Kidney glomerular epithelial cell (primary cell): ENCODE measurements around the gene DHRS9.
"Not testable (repeated sequence)": the region's sequence is repeated elsewhere in the genome, so short reads cannot be mapped to it uniquely, and the experiment has no call there.

ENCODE experiments used
- DNase-seq: peaks from one replicate; lab custom pipeline; 2025; lab: John Stamatoyannopoulos, UW

Gene DHRS9

DNA sequence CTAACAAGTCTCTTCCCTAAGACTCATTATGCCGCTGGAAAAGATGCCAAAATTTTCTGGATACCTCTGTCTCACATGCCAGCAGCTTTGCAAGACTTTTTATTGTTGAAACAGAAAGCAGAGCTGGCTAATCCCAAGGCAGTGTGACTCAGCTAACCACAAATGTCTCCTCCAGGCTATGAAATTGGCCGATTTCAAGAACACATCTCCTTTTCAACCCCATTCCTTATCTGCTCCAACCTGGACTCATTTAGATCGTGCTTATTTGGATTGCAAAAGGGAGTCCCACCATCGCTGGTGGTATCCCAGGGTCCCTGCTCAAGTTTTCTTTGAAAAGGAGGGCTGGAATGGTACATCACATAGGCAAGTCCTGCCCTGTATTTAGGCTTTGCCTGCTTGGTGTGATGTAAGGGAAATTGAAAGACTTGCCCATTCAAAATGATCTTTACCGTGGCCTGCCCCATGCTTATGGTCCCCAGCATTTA is 26.3 kb downstream of the DHRS9 start:
- DNase-seq: peak; percentile 75

DNA sequence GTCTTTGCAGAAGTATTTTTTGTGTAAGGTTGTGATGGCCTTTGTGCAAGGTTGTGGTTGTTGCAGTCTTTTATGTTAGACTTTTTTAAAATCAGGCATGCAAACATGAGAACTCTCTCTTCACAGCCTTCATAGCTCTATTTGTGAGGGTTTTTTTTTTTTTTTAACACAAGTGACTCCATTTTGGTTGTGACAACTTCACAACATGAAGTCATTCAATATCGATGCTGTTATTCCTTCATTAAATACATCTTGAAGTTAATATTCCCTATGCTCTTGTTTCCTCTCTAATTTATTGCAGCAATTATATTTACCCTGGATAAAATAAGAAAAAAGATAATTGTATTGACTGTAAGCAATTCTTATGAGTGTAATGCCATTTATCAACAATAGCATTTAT is 35.5 kb downstream of the DHRS9 start:
- DNase-seq: no peak

DNA sequence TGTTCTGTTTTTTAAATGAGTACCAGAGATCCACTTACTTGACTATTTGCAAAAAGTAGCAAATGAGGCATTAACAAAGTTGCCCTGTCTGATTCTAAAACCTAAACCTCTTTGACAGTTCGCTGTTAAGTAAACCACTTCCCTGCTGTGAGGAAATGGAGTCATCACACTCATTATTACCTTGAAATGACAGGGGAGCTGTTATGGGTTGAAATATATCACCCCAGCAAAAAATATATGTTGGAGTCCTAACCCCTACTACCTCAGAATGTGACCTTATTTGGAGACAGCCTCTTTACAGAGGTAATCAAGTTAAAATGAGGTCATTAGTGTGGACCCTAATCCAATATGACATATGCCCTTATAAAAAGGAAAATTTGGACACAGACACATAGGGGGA is 36.1 kb downstream of the DHRS9 start:
- DNase-seq: no peak

DNA sequence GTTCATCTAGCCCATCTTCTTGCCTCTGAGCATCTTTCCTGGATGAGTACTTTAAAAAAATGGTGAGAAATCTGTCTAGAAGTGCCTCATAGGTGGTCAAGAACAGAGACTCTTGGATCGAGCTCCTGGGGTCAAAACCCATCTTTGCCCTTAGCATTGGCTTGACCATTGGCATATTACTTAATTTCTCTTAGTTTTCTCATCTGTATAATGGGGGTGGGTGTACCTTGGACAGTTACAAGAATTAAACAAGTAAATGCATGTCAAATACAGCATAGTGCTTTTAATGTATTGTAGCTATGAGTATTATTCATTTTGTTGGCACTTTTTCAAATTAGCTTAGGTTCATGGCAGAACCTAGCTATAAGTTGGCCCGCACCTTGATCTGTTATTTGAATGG is 36.8 kb downstream of the DHRS9 start:
- no peak for DNase-seq

DNA sequence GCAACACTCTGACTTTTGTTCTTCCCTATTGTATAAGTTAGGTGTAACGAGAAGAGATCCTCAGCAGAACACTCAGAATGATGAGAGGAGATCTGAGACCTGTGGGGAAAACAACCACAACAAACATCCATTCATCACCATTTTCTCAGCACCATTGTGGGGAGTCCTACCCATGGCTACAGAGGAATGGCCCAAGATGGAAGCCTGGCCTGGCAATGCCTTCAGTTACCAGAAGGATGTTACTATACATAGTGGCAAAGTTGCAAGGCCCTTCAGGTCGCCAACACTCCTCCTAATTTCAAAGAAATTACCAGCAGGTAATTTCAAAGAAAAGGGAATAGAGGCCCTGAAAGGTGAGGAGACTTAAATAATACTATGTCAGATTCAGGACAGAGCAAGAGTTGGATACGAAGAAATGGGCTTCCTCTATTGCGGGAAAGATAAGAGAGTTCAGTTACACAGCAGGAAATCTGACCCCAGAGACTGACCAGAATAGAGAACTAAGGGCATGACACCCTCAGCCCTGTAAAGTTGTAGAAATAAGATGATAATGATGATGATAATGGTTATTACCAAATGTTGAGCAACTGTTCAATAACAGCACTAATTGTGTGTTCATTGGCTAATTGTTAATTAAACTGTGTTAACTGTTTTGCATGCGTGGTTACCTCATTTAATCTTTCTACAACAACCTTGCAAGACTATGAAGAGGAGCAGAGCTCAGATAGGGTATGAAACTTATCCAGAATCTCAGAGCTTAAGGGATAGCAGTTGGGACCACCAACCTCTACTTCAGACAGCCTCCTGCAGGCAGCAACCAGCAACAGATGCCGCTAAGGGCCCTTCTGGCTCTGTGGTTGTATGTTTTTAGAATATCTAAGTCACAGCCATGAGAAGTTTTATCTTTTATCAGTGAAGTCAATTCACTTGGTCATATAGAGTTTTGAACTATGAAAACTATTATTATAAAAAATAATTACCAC is 37.5 kb downstream of the DHRS9 start:
- DNase-seq: no peak

DNA sequence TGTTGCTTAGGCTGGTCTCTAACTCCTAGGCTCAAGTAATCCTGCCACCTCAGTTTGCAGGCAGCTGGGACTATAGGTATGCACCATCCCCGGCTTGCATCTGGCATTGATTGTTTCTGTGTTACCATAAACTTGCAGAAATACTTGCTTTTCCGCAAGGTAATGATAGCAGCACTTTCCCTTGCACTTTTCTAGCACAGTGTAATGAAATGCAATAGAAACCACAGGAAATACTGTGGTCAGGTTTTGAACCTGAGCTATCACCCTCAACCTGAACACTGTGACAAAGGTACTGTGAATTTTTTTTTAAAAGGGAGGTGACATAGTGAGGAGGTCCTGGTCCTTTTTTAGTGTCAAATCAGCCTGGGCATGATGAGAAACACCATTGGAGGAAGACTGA is 38.3 kb downstream of the DHRS9 start:
- no peak for DNase-seq

DNA sequence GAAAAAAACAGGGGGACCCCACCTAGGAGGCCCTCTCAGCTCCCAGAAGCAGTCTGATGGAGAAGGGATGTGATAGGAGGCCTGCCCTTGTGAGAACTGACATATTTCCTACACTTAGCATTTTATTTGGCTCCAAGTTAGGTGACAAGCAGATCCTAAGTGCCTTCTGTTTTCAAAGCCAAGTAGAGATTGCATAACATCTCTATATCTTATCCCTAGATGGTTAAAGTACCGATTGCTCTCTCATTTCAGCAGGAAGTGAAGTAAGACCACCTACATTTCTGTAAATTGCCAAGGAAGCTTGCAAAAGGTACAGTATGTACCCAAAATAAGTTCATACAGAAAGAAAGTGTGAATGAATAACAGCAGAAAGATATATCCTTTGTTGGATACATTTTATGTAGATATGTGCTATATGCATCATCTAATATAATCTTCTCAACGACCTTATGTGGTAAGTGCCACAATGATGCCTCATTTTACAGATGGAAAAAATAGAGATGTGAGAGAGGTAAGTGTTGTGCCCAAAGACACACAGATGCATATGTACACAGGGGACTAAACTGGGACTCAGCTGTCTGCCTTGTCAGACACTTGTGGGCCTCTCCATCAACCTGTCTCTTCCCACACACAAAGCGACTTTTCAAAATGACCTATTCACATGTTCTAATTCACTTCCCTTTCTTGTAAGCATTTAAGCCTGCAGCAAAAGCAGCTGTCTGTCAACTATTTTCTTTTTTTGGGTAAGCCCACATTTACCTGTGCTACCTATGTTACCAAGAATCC is 38.9 kb downstream of the DHRS9 start:
- DNase-seq: no peak

DNA sequence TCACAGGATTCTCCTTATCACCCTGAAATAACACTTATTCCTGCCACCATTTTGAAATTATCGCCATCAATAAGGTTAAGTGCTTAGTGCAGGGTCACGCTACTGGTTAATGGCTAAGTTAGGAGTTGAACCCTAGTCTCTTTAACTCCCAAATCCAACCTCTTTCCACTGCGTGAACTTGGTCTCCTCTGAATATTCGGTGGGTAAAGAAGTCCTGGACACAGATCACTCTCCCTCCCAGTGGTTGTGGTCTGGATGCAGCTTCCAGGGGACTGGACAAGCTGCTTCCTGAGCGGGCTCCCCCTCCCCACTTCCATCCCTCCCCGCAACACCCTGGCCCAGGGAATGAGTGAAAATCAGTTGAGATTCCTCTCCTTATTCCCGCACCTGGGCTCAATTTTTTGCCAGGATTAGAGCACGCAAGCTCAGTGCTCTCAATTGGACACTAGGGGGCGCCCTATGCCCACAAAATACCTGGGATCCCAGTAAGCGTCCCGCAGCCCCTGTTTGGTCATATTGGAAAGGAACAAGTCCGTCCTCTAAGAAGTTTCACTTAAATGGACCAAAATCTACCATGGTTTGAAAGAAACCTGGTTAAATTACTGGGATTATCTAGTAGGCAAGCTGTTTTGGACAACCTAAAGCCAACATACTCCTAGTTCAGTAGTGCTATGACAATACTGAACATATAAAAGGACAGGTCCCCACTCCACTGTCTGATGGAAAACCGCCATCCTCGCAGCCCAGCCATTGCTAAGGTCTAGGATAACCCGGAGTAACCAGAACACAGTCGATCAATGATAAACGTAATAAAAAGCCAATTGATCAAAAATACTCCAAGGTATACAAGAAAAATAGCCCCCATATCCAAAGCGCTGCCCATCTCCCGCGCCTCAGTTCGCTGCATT is 40.4 kb downstream of the DHRS9 start:
- peak; percentile 33 for DNase-seq

DNA sequence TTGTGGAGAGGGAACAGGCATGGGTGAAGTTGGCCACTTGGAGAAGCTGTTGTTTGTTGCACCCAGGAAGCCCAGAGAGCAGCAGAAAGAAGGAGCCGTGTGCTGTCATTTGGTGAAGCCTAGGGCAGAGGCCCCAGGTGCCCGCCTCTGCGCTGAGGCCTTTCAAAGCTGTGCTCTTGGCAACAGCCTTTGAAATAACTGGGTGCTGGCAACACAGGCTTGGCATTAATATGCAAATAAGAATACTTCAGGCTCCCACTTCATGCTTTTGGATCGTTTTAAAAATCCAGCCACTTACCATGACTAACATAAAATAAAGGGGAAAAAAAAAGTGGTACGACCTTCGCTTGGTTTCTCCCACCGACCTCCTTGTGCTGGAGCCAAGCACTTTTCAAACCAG is 41.1 kb downstream of the DHRS9 start:
- no peak for DNase-seq

DNA sequence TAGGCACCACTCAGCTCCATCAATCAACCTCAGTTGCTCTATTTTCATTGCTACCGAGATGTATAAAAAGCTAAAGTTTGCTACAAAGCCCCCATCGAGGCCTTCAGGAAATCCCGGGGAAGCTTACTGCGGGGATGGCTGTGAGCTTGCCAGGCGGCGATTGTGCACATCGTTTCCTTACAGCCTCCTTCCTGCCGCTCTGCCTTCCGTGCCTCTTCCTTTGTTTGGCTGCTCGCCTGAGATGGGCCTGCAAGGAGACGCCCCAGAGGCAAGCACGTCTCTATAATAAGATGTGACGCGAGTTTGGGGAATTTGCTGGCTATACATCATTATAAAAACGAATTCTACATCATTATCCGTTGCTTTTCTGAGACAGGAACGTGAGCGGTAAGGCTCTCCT is 41.6 kb downstream of the DHRS9 start:
- DNase-seq: no peak

DNA sequence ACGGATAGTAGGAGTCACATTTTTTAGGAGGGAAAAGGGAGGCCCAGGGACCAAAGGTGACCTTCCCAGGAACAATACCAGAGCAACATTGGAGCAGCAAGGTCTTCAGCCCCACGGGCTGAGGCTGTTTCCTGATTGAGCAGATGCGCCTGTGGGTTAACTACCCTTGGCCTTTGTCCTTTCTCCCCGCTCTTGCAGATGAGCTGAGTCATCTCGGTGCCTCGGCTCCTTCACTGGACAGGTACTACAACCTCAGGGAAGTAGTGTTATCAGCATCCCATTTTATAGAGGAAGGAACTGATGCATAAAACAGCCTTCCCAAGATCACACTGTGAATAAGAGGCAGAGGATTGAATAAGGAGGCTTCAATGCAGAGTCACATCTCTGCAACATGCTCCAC is 43.5 kb downstream of the DHRS9 start:
- no peak for DNase-seq

DNA sequence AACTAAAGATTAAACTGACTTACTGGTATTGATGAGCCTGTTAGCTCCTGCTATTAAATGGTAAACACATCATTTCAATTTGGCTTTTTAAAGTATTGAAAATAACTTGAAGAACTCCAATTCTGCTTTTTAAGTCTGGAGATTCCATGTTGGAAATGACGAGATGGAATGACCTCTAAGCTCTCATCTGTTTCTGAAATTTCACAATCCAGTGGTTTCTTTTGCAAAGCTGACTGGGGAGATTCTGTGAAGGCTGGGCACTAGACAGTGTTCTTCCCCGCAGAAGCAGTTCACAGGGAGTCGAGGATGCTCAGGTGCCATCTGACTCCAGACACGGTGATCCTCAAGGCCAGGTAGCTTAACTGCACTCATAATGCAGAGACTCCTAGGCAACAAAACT is 44.7 kb downstream of the DHRS9 start:
- no peak for DNase-seq

DNA sequence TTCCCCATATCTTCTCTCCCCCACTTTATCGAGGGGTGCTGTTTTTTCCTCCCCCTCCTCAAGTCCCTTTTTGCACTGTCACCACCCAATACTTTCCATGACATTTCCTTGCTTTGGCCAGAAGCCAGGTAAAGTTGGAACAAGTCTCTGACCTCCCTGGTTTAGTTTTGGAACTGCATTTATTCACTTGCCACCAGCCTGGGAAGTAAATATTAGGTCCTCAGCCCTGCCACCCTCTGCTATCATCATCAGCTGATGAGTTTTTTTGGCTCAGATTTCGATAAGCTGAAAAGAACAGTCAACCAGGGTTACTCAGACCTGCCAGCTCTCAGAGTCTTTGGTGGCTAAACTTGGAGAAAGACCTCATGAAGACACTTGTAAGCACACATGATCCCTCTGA is 47.0 kb downstream of the DHRS9 start:
- DNase-seq: no peak

DNA sequence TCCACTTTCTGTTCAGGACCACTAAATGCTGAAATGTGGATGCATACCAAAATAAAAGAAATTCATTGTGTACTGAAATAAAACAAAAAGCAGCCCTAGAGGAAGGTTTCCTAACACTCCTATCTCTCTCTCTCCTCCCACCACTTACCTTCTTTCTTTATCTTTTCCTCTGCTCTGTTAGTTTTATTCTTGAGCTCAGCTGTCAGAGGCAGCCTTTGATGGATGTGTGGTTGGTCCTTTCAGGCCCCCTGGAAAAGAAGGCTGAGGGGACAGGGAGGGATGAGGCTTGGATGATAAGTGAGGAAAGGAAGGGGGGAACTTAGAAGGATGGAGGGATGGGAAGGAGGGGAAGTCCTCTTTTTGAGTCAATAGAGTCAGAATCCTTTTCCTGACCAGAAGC is 47.6 kb downstream of the DHRS9 start:
- no peak for DNase-seq

DNA sequence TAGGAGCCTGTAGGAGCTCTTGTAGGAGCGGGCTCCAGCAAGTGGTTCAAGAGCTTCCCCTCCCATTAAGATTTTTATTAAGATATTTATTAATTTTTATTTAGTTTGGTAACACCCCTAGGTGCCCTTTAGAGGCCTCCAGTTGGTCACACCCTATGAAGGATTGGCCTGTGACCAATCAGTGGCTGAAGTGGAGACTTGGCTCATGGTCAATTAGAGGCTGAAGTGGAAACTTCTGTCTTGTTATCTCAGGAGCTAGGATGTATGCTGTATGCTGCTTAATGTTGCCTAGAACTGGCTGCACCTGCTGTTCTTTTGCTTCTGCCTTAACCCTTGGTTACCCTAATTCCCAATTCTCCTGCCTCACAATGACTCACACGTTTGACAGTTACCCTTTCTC is 48.7 kb downstream of the DHRS9 start:
- DNase-seq: no peak

DNA sequence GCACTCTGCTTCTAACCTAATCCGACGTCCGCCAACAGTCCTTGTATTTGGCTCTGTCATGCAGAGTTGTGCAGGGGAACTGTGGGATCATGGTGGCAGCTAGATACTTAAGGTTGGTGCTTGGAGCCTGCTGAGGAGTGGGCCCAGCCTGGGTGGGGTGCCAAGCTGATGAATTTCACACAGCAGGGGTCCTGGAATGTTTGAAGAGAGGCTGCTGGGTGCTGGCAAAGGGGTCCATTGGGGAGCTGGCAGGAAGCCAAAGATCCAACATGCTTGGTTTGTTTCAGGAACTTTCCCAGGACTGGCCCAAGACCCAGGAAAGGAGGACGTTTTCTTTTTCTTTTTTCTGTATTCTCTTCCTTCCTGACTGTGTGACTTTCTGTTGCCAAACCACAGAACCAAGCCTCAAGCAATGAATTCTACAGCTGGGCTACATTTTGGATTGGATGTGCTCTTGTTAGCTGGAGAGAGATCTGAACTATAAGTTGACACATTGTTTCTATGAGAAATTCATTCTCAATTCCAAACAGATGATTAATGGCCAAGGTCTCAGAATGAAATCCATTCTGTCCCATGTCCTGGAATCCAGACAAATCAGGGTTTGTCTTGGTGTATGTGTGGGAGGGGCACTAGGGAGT is 49.9 kb downstream of the DHRS9 start:
- no peak for DNase-seq

DNA sequence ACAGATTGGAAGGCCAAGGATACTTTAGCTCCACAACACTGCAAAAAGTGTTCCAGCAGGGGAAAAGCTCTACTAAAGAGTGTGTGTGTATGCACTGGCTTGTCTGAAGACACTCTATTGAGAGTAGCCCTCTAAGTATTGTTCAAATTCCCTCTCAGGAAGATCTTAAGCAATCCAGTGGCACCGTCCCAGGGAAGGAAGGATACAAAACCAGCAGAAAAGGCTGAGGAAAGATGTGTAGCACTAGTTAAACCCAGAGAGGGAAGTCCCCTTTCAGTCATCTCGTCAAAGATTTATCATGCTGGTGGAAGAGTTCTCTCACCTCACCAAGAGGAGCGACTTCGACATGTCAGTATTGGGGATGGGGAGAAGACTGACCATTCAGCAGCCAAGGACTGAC is 50.5 kb downstream of the DHRS9 start:
- no peak for DNase-seq

DNA sequence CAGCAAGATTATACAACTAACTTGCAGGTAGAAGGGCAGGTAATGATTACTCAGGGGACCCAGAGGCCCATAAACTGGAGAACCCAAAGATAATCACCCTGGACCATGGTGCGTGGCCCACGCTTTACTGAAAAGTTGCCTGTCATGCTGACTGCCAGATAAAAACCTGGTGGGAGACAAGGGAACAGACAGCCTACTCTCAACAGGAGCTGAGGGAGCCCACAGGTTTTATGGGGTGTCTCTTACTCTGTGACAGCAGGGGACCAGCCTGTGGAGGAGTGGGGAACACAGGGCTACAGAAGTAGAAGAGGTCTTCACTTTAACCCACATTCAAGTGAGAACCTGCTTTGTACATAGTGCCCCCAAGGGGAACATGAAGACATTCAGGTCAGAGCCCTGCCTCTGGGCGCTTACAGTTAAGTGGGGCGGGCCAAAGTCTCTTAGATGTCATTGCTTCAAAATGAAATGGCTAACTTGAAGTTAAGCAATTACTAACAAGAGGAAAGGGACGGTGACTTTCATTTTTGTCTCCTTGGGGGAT is 60.4 kb downstream of the DHRS9 start:
- DNase-seq: no peak

DNA sequence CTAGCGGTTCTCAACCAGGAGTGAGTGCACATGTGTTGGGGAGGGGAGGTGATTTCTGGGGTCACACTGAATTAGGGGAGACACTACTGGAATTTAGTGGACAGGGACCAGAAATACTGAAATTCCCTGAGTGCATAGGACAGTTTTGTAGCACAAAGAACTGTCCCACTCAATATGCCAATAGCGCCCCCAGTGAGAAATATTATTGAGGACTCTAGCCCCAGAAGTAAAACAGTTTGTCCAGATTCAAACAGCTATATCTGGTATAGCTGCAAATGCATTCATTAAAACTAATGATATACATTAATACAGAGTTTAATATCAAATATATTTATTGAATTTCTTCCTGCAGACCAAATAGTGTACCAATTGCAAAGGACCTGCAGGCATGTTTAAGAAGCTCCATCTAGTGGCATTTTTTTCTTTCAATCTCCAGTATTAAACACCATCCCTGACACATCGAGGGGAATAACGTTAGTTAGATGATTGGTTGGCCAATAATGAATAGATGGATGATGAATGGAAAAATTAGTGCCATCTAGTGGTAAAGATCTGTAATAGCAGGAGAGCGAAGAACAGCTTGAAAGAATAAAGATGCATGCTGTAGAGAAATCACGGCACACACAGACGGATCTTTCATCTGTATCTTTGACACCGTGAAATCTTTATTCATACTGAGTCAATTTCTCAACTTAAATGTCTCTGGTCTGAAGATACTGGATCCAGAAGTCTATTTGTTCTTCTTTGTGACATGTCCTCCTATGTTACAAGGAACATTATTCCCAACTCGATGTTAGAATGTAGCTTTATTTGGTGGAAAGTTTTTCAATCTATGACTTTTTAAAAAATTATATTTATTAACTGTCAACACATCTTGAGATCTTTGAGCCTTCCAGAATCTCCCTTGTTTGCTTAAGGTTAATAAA is 62.5 kb downstream of the DHRS9 start:
- DNase-seq: peak; percentile 58

DNA sequence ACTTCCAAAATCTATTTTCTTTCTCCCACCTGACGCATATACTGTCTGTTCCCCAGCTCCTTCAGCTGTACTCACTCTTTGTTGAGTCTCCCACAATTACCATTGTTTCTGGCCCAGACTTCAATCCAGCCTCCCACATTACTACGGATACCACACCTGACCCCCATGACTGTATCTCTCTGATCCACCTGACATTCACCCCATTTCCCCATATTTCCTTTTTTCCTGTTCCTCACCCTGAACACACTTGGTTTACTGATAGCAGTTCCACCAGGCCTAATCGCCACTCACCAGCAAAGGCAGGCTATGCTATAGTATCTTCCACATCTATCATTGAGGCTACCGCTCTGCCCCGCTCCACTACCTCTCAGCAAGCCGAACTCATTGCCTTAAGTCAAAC is 64.9 kb downstream of the DHRS9 start:
- DNase-seq: not testable (repeated sequence)
